Neural progenitor cell (in vitro differentiated cells): Measurements from ENCODE around the gene STIL. TPM values are rescaled to one million over a fixed set of nuclear protein-coding genes. Genes with fewer than 3 reads are reported as not detected.

Source experiments
- DNase-seq: peaks from one replicate; pipeline ENCODE4 v3.0.0-alpha.2; 2016; ENCODE audit warnings: low spot score
- H2AFZ ChIP-seq: fragments of 200-600 bp; sonication (generic); replicated peaks from 2 replicates; pipeline ENCODE4 v1.6.1; 2016; ENCODE audit warnings: antibody characterized with exemption
- H3F3A ChIP-seq: fragments of 200-600 bp; sonication (generic); 2 replicates; pipeline ENCODE4 v1.6.1; 2016; ENCODE audit warnings: antibody characterized with exemption, low read depth
- H3K27ac ChIP-seq: fragments of 200-600 bp; sonication (generic); 2 replicates; pipeline ENCODE4 v1.5.1; 2016; ENCODE audit warnings: mild to moderate bottlenecking
- H3K27me3 ChIP-seq: fragments of 200-600 bp; sonication (generic); 2 replicates; pipeline ENCODE4 v1.6.1; 2016; ENCODE audit warnings: mild to moderate bottlenecking, moderate library complexity
- H3K36me3 ChIP-seq: fragments of 200-600 bp; sonication (generic); 2 replicates; pipeline ENCODE4 v1.5.1; 2016
- H3K4me1 ChIP-seq: fragments of 200-600 bp; sonication (generic); 2 replicates; pipeline ENCODE4 v1.6.1; 2016; ENCODE audit warnings: mixed run types
- H3K4me2 ChIP-seq: fragments of 200-600 bp; sonication (generic); 2 replicates; pipeline ENCODE4 v1.6.1; 2016
- H3K4me3 ChIP-seq: fragments of 200-600 bp; sonication (generic); 2 replicates; pipeline ENCODE4 v1.5.1; 2016
- H3K79me2 ChIP-seq: fragments of 200-600 bp; sonication (generic); 2 replicates; pipeline ENCODE4 v1.6.1; 2016; ENCODE audit warnings: low read depth
- H3K9ac ChIP-seq: fragments of 200-600 bp; sonication (generic); 2 replicates; pipeline ENCODE4 v1.6.1; 2016
- H3K9me3 ChIP-seq: fragments of 200-600 bp; sonication (generic); 2 replicates; pipeline ENCODE4 v1.5.1; 2016; ENCODE audit warnings: low read depth
- H4K20me1 ChIP-seq: fragments of 200-600 bp; sonication (generic); 2 replicates; pipeline ENCODE4 v1.6.1; 2016; ENCODE audit warnings: low read depth
- H3K27ac Mint-ChIP-seq: 3 replicates; pipeline ENCODE4 v1.8.0; 2021; ENCODE audit warnings: mixed read lengths
- H3K27me3 Mint-ChIP-seq: 2 replicates; pipeline ENCODE4 v1.8.0; 2022; ENCODE audit warnings: low read depth, mild to moderate bottlenecking, inconsistent platforms, moderate library complexity, mixed read lengths; ENCODE audit not compliant: insufficient read depth
- H3K36me3 Mint-ChIP-seq: 3 replicates; pipeline ENCODE4 v1.8.0; 2021; ENCODE audit warnings: mixed read lengths
- H3K4me1 Mint-ChIP-seq: 3 replicates; pipeline ENCODE4 v1.8.0; 2021; ENCODE audit warnings: mixed read lengths
- H3K4me3 Mint-ChIP-seq: 3 replicates; pipeline ENCODE4 v1.8.0; 2021; ENCODE audit warnings: mild to moderate bottlenecking, moderate library complexity, mixed read lengths
- H3K9me3 Mint-ChIP-seq: 3 replicates; pipeline ENCODE4 v1.8.0; 2020; ENCODE audit warnings: mixed read lengths
- EZH2 ChIP-seq: fragments of 200-600 bp; sonication (generic); IDR thresholded peaks from 2 replicates; pipeline ENCODE4 v1.6.1; 2017; ENCODE audit warnings: antibody characterized with exemption, mild to moderate bottlenecking, moderate library complexity
- EZH2phosphoT487 ChIP-seq: fragments of 200-600 bp; sonication (generic); IDR thresholded peaks from 2 replicates; pipeline ENCODE4 v1.6.1; 2017; ENCODE audit warnings: antibody characterized with exemption
- total RNA-seq: library from RNA; depleted of rRNA; stranded (reverse); fragments of >200 nt; gene quantifications from 2 replicates; pipeline ENCODE4 v1.2.3, GENCODE V29; 2015; ENCODE audit warnings: low replicate concordance
- TF ChIP-seq, protein P1 (sequence below): fragments of 200-600 bp; sonication (generic); IDR thresholded peaks from 2 replicates; pipeline ENCODE4 v1.5.1; 2017; ENCODE audit warnings: antibody characterized with exemption, mild to moderate bottlenecking

Gene STIL
- total RNA-seq, 1 donor from 2014 or later = 59.0 TPM

DNA sequence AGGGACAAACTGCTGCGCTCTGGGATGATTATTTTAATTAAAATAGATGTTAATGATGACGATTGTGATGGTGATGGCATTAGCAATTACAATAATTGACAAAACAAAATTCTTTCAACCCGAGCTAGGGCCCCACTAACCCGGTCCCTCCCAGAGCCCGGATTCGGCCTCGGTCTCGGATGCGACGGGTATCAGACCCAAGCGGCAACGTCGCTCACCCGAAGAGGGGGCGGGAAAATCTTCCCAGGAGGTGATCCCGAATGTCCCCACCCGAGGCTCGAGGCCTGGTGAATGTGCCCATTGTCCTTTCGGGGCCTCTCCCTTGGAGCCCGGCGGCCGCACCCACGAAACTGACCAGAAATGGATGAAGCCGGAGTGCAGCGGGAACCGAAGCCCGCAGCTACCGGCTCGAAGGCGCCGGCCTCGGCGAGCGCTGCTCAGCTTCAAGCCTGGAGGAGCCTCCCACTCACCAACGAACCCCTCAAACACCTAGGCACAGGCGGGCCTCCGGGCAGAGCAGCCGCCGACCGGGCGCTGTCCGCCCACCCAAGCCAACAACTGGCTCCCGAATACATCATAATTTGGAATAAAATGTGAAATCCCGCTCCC is 83.2 kb downstream of the STIL start:
- Histone ChIP-seq H3K9ac (no peak overlapping the region), H3K4me3 (no peak overlapping the region), H3K4me1 (peaks cover 39% of the 10 kb centered on the region), H2AFZ (no peak overlapping the region), H3K27me3 (peaks cover 100% of the 10 kb centered on the region), H3F3A (peaks cover 22% of the 10 kb centered on the region), H3K27ac (no peak overlapping the region), H3K36me3 (no peaks in the 10 kb centered on the region), H3K4me2 (peak overlapping the region; percentile 45), H3K9me3 (no peaks in the 10 kb centered on the region), H4K20me1 (peaks cover 74% of the 10 kb centered on the region), H3K79me2 (no peaks in the 10 kb centered on the region)
- peaks cover 88% of the 10 kb centered on the region for H3K27me3 Mint-ChIP-seq
- no peak overlapping the region for H3K4me3 Mint-ChIP-seq
- peak; percentile 69 for DNase-seq
- H3K4me1 Mint-ChIP-seq = peaks cover 30% of the 10 kb centered on the region
- H3K9me3 Mint-ChIP-seq = peaks cover 5% of the 10 kb centered on the region
- H3K27ac Mint-ChIP-seq = no peak overlapping the region
- H3K36me3 Mint-ChIP-seq = peaks cover 2% of the 10 kb centered on the region
- TF ChIP-seq EZH2 (peak; percentile 94), EZH2phosphoT487 (peak; percentile 89)
- TF ChIP-seq, protein P1, sequence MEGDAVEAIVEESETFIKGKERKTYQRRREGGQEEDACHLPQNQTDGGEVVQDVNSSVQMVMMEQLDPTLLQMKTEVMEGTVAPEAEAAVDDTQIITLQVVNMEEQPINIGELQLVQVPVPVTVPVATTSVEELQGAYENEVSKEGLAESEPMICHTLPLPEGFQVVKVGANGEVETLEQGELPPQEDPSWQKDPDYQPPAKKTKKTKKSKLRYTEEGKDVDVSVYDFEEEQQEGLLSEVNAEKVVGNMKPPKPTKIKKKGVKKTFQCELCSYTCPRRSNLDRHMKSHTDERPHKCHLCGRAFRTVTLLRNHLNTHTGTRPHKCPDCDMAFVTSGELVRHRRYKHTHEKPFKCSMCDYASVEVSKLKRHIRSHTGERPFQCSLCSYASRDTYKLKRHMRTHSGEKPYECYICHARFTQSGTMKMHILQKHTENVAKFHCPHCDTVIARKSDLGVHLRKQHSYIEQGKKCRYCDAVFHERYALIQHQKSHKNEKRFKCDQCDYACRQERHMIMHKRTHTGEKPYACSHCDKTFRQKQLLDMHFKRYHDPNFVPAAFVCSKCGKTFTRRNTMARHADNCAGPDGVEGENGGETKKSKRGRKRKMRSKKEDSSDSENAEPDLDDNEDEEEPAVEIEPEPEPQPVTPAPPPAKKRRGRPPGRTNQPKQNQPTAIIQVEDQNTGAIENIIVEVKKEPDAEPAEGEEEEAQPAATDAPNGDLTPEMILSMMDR = no peak

DNA sequence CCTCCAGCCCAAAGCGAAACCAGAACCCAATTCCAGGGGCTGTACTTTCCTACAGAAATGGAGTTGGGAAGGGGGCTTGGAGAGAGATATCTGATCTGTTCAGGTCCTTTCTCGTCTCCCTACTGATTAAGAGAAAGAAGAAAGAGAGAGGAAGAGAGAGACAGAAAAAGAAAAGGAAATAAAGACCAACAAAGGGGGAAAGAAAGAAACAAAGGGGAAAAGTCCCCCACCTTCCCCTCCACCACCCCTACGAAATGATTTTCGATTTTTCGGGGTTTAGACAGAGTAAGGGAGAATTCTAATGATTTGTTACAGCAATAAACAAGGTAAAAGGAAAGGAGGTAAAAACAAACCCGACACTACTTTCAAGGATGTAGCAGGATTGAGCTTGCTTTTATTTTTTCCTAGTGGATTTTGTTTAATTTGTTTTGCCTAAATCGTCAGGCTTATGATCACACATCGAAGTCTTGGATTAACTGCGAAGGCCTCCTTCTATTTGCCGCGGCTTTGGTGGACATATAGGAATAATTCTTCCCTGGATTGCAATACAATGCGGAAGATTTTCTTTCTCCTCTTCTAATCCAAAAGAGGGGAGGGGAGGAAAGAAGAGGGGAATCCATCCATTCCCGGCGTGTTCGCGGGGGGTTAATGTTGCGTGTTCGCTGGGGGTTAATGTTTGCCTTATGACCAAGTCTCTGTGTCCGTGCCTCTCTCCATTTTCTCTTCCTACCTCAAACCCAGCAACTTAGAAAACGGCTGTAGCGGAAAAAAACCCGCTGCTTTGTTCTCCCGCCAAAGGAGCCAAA is 83.9 kb downstream of the STIL start:
- Histone ChIP-seq H3K4me1 (peaks cover 37% of the 10 kb centered on the region), H3K4me2 (peak overlapping the region; percentile 65), H3K4me3 (no peak overlapping the region), H3K9me3 (no peaks in the 10 kb centered on the region), H3K36me3 (no peaks in the 10 kb centered on the region), H3F3A (peaks cover 22% of the 10 kb centered on the region), H3K27me3 (peaks cover 100% of the 10 kb centered on the region), H3K79me2 (no peaks in the 10 kb centered on the region), H2AFZ (no peak overlapping the region), H3K9ac (no peak overlapping the region), H3K27ac (no peak overlapping the region), H4K20me1 (peaks cover 68% of the 10 kb centered on the region)
- peaks cover 5% of the 10 kb centered on the region for H3K9me3 Mint-ChIP-seq
- TF ChIP-seq EZH2 (peak; percentile 80), EZH2phosphoT487 (peak; percentile 82)
- TF ChIP-seq, protein P1 = no peak
- H3K36me3 Mint-ChIP-seq = peaks cover 2% of the 10 kb centered on the region
- peaks cover 87% of the 10 kb centered on the region for H3K27me3 Mint-ChIP-seq
- H3K27ac Mint-ChIP-seq = no peak overlapping the region
- peak overlapping the region; percentile 57 for H3K4me3 Mint-ChIP-seq
- H3K4me1 Mint-ChIP-seq = peaks cover 31% of the 10 kb centered on the region
- DNase-seq = peak; percentile 29

DNA sequence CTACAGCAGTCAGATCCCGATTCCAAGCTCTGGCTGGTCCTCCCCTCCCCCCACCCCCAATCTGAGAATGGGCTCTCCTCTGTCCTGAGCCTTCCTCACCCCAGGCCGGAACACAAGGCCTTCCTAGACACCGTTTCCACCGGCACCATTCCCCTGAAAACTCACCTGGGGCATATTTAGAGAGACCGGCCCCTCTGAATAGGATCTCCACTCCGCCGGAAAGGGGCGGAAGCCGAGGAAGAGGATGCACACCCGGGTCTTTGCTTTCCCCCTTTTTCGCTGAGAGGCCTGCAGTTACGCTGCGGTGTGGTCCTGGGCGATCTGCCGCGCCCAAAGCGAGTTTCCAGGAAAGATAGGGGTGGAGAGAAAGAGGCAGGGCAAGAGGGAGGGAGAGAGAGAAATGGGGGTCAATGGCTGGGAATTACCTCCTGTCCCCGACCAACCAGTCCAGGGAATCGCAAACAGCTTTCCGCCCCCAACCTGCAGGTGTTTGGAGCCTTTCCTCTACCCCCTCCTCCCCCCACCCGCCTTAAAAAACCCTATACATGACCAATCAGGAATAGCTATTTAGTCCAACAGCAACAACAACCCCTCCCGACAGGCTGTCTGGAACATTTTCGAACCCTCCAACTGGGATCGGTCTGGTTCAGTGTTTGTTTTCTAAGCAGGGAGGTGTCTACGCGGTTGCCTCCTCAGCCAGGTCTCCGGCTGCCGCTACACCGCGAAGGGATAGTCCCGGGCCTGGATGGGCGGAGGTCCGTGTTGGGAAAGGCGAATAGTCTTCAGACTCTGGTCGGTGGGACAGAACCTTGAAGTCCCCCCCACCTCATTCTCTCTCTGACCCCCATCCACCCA is 84.7 kb downstream of the STIL start:
- no peaks in the 10 kb centered on the region for H3K36me3 ChIP-seq
- peaks cover 3% of the 10 kb centered on the region for H3K9me3 Mint-ChIP-seq
- no peak overlapping the region for H3K4me3 Mint-ChIP-seq
- no peak overlapping the region for H3K27ac Mint-ChIP-seq
- H3K27me3 Mint-ChIP-seq = peaks cover 79% of the 10 kb centered on the region
- peaks cover 22% of the 10 kb centered on the region for H3F3A ChIP-seq
- H3K9me3 ChIP-seq = no peaks in the 10 kb centered on the region
- no peaks in the 10 kb centered on the region for H3K79me2 ChIP-seq
- H3K27me3 ChIP-seq = peaks cover 100% of the 10 kb centered on the region
- H3K4me3 ChIP-seq = no peak overlapping the region
- H2AFZ ChIP-seq = no peak overlapping the region
- peak; percentile 64 for DNase-seq
- TF ChIP-seq EZH2phosphoT487 (peak; percentile 16), EZH2 (peak; percentile 68)
- TF ChIP-seq, protein P1 = no peak
- H3K36me3 Mint-ChIP-seq = peaks cover 2% of the 10 kb centered on the region
- peak overlapping the region; percentile 65 for H3K4me2 ChIP-seq
- H3K27ac ChIP-seq = no peak overlapping the region
- peaks cover 30% of the 10 kb centered on the region for H3K4me1 Mint-ChIP-seq
- H3K4me1 ChIP-seq = peaks cover 38% of the 10 kb centered on the region
- no peak overlapping the region for H3K9ac ChIP-seq
- peaks cover 71% of the 10 kb centered on the region for H4K20me1 ChIP-seq
